DMS53 (cell line): Measurements from ENCODE around the gene PCP4.

Source experiments
- DNase-seq: peaks from one replicate; lab custom pipeline; 2025; lab: John Stamatoyannopoulos, UW

The PCP4 gene

GRCh38 chr21:39867198-39867650 is at the start of gene PCP4:
Gene PCP4 (plus strand): TSS chr21:39867438. CDS start chr21:39867502, 64 bp downstream.
- peak; percentile 85 for DNase-seq

- no peak for DNase-seq
Observed at GRCh38 chr21:39818557-39818956, 48.7 kb upstream of the PCP4 start.

- no peak for DNase-seq
Observed at GRCh38 chr21:39822042-39822441, 45.2 kb upstream of the PCP4 start.

- DNase-seq, result no peak
Observed at GRCh38 chr21:39825250-39825649, 42.0 kb upstream of the PCP4 start.

- DNase-seq, result no peak
Observed at GRCh38 chr21:39834543-39834942, 32.7 kb upstream of the PCP4 start.

GRCh38 chr21:39837861-39838359 is 29.3 kb upstream of the PCP4 start:
- DNase-seq, result peak; percentile 58

GRCh38 chr21:39840373-39841097 is 26.7 kb upstream of the PCP4 start:
- no peak for DNase-seq

GRCh38 chr21:39842741-39843459 is 24.3 kb upstream of the PCP4 start:
- no peak for DNase-seq

GRCh38 chr21:39843483-39843882 is 23.8 kb upstream of the PCP4 start:
- DNase-seq, result no peak

GRCh38 chr21:39843916-39844315 is 23.3 kb upstream of the PCP4 start:
- no peak for DNase-seq

GRCh38 chr21:39845571-39846130 is 21.6 kb upstream of the PCP4 start:
- DNase-seq, result no peak

- DNase-seq, result no peak
Observed at GRCh38 chr21:39847877-39848276, 19.4 kb upstream of the PCP4 start.

GRCh38 chr21:39849014-39849655 is 18.1 kb upstream of the PCP4 start:
- no peak for DNase-seq

GRCh38 chr21:39850333-39850732 is 16.9 kb upstream of the PCP4 start:
- no peak for DNase-seq

GRCh38 chr21:39851002-39851618 is 16.1 kb upstream of the PCP4 start:
- DNase-seq, result no peak

- DNase-seq, result peak; percentile 73
Observed at GRCh38 chr21:39852021-39852721, 15.1 kb upstream of the PCP4 start.

- no peak for DNase-seq
Observed at GRCh38 chr21:39852726-39853500, 14.3 kb upstream of the PCP4 start.

- peak; percentile 4 for DNase-seq
Observed at GRCh38 chr21:39854572-39854971, 12.7 kb upstream of the PCP4 start.

GRCh38 chr21:39855595-39855994 is 11.6 kb upstream of the PCP4 start:
- no peak for DNase-seq

GRCh38 chr21:39860600-39860999 is 6.6 kb upstream of the PCP4 start:
- peak; percentile 11 for DNase-seq

GRCh38 chr21:39863111-39863510 is 4.1 kb upstream of the PCP4 start:
- peak; percentile 92 for DNase-seq
